NCI-H2196 (cell line): ENCODE data around the gene CPM.

Source experiments
- DNase-seq: peaks from one replicate; lab custom pipeline; 2025; ENCODE audit not compliant: unreplicated experiment; lab: John Stamatoyannopoulos, UW

CPM gene

DNA sequence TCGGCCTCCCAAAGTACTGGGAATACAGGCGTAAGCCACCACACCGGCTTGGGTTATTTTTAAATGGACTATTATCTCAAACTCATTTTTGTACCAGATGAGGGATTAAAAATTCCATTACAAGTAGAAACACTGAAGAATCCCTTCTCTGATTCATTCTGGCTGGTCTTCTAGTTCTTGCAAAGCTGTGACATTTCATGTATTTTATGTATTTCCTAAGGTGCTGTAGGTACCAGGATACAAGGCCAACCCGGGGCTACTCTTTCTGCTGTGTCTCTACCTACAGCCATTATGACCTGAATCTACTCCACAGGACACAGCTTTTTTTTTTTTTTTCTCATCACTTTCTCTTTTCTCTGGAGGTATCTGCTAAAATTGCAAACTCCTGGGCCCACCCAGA, 24.9 kb downstream of the CPM start:
- DNase-seq: no peak

DNA sequence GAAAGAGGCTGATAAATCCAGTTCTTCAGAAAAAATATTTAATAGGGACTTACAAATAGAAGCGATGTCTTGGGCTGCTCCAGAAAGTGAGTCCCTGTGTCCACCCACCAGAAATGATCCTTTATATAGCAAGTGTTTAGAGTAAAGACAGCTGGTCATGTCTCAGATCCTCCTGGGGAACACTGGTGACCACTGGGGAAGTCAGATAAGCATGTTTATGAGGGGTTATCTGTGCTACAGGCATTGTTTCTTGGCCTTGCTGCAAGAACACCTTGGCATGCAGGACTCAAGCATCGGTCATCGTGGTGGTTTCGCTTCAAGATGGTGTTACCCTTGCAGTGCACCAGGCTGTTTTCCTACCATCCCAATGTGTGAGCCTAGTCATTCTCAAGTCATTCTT, 27.2 kb downstream of the CPM start:
- DNase-seq: no peak

DNA sequence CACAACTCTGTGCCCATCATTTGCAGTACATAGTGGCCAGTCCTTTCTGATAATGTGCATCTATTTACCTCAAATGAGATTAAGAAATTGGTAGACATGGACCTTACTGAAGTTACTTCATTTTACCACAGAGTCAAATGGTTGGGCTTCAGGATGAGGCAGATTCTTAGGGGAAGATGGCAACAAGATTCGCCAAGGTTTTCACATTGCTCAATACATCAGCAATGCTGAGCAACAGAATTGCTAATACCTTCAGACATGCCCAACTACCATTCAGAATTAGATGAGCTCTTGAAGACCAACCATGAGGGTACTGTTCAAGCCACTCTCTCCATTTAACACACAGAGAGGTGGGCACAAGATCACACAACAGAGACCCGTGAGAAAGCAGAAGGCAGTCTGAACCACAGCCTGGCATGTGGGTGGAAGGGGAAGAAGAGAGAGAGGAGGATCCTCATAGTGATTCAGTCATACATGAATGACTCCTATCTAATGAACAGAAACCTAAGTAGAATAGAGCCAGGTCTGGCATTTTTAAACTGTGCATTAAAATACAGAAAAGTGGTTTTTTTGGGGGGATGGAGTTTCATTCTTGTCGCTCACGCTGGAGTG, 28.5 kb downstream of the CPM start:
- DNase-seq: no peak

- DNase-seq: no peak
Observed at GRCh38 chr12:68903511-68903910, 29.5 kb downstream of the CPM start.

DNA sequence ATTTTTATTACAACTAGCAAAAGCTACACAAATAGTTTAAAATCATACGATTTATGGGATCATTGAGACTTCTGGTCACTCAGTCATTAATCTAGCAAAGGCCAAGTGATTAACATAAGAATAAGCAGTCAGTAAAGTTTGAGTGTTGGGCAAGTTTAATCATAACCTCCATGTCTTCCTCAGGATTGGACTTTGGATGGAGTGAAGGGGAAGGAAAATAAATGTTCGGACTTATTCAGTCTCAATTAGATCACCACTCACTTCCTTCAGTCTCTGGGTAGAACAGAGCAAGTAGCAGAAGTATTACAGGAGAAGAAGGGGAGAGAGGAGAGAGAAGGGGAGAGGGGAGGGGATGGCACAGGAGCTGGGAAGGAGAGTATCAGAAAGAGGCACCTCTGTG, 31.4 kb downstream of the CPM start:
- no peak for DNase-seq

DNA sequence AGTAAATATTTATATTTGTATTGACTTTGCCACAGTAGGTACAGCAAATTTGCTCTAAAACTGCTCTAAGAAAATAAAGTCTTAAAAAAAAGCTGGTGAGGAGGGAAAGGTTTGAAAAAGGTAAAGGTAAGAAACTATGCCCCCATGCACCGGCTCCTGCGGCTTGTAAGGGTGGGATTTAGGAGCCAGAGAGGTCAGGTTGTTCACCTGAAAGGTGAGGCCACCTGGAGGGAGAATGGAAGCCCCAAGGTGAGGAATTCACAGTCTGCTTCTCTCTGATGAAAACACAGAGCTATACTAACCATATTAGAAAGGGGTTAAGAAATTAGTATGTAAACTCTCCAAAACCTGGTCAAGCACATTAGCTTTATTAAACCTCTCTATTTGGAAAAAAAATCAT, 31.8 kb downstream of the CPM start:
- DNase-seq: no peak

- DNase-seq: no peak
Observed at GRCh38 chr12:68900241-68900640, 32.7 kb downstream of the CPM start.

DNA sequence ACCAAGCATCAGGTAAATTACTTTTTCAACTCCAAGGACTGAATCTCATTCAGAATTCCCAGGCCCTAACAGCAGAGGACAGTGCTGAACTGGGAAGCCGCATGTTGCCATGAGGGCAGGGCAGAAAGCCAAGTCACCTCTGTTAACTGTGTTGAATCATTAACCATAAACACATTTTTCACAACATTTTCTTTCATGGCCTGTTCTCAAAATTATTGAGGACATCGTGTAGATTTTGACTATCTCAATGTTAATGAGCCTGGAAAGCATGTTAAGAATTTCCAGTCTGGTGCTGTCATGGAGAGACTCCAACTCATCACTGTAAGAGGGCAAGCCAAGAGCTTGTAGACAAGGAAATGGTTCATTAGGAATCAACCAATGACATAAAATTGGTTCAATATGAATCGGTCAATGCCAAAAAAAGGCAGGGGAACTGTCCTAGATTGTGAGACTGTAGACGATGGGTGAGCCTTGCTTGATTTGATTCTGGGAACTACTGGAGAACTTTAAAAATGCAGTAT, 33.7 kb downstream of the CPM start:
- DNase-seq: no peak

DNA sequence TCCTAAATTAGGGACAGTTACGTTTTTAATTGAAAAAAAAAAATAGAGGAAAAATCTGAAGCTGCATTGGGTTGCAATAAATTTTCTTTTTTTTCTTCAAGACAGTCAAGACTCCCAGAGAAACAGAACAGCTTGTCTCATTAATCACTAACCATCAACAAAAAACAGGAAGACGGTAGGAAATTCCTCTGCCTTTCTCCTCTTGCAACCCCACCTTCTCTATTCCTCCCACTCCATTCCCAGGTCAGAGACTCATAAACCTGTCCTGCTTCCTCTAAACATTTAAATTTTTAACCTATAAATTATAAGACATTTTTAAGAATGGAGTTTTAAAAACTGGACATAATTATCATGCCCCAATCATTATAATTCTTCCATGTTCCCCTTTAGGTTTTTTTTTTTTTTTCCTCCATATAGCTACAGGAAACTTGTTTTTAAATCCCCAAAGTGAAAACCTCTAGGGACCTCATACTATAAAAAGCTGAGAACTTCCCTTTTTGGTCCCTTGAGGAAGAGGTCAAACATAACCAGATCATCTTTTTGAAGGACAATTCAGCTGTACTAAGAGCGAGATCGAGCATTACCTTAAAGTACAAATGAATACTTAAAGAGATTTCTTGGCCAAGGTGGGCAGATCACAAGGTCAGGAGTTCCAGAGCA, 36.0 kb downstream of the CPM start:
- no peak for DNase-seq

- DNase-seq: no peak
Observed at GRCh38 chr12:68894276-68894855, 38.6 kb downstream of the CPM start.

- no peak for DNase-seq
Observed at GRCh38 chr12:68893741-68894140, 39.2 kb downstream of the CPM start.

DNA sequence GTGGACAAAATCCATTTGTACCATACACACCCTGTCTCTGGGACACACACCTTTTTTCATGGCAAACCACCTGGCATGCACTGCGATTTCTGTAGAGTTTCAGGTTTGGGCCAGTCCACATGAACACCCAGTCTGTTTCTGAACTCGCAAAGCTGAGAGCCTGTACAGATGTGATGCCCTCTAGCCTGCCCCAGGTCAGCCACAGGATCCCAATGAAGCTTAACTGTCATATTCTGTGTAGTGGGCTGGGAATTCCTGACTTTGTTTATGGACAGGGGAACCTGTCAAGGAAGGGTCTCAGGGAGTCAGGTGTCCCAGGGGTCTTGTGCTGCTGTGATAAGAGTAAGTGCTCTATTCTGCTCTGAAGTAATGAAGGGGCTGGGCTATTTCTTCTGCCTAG, 39.8 kb downstream of the CPM start:
- no peak for DNase-seq

GRCh38 chr12:68891141-68891540, 41.8 kb downstream of the CPM start:
- DNase-seq: no peak

DNA sequence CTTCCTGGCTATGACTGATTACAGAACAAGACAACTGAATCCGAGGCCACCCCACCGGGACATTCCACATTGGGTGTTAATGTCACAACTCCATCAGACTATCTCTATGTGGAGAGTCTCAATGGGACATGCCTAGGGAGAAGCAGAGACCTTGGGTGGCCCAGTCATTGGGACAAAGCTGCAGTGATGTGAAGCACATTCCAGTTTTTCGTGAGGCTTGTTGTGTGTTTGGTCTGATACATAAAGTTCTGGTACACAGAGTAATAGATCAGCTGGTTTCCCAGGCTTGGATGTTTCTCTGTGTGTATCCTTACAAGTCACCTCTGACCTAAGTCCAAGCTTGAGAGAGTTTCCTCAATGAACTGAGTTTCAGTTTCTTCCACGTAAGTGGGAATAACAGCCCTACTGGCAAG, 42.3 kb downstream of the CPM start:
- no peak for DNase-seq

- no peak for DNase-seq
Observed at GRCh38 chr12:68888243-68888642, 44.7 kb downstream of the CPM start.

- no peak for DNase-seq
Observed at GRCh38 chr12:68887641-68888040, 45.3 kb downstream of the CPM start.

DNA sequence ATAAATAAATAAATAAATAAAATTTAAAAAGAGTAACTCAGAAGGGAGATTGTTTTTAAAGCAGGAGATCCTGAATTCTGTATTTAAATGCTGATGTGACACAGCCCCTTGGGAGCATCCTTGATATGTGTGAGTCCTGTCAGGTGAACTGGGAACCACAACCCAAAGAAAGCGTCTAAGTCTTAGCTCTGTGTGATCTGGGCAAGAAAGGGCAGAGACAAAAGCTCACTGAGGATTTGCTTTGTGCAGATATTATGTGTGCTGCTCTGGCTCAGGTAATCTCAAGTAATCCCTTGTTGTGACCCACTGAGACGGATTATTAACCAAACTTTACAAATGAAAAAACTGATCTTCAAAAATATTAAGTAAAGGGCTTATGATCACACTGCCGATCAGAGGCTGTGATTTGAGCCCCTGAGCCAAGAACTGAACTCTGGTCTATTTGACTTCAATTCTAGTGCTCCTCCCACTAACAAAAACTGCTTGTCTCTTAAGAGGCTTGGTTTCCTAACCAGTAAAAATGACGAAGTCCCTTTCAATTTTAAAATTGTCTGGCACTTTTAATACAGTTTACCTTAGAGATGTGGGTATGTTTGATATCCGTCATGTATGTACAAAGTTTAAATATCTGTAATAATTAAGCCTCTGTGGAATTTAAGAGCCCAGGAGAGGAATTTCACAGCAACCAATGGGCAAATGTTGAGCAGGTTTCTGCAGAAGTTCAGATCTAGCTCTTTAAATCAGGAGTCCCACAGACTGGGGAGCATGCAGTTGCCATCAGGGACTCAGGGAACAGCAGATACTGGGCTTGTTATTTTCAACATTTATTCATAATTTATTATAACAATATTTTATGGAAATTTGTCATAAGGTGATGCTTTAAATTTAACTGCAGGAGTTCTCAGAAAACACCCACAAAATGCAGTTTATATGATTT, 46.1 kb downstream of the CPM start:
- no peak for DNase-seq

DNA sequence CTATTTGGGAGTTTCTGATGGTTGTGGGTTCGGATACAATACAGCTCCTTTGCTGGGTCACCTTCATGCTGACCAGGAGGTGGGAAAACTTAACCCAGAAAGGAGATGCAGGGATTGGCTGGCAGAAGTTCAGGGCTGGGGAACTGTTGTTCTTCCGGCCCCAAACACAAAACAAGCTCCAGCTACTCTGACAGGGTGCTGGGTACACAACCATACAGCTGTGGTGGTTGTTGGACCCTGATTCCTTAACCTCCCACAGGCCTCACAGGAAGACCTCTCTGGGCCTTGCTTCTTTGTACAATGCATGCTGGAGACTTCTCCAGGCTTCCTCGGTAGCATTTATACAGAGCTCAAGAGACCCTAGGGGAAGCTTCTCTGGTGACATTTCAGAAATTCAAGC, 47.6 kb downstream of the CPM start:
- no peak for DNase-seq

DNA sequence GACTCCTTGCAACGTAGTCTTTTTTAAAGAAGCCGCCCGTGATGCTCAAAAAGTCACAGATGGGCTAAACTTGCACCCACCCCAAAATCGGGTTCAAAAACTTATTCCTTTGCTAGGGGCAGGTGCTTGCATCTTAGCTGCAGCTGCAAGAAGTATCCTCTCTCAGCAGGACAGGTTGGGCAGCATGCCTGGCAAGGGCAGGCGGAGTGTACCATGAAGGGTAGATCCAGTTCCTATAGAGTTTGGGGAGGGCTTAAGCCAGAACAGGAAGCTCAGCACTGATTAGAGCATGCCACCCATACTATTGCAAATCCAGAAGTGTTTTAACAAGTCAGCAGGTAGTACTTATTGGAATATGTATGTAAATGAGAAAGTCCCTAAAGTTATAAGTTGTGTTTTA, 48.7 kb downstream of the CPM start:
- DNase-seq: no peak

DNA sequence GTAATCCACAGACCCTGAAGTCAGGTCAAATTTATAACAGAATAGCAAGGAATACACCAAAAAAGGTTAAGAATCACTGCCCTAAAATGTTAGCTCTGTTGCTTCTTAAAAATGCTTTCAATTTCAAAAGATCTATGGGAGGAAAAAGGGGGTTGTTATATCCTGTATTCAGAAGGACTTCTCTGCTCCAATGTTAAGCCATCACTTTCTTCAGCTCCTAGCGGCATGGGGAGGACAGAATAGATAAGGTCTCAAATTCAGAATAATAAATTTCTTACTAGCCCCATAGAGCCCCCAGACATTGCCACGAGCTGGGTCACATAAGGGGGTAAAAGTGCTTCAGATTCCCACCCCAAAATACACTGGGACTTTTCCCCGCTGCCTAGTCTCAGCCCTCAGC, 49.8 kb downstream of the CPM start:
- DNase-seq: no peak

DNA sequence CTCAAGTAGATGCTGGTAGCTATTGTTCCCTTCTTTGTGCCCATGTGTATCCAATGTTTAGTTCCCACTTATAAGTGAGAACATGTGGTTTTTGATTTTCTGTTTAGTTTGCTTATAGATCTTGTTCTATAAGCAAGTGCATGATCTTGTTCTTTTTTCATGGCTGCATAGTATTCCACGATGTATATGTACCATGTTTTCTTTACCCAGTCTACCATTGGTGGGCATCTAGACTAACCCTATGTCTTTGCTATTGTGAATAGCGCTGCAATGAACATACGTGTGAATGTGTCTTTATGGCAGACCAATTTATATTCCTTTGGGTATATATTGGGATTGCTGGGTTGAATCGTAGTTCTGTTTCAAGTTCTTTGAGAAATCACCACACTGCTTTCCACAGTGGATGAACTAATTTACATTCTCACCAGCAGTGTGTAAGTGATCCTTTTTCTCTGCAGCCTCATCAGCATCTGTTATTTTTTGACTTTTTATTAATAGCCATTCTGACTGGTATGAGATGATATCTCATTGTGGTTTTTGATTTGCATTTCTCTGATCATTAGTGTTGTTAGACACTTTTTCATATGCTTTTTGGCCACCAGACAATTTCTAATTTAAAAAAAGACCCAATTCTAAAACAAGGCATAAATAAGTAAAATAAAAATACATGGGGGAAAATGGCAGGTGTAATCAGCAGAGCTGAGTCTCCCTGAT, 50.6 kb downstream of the CPM start:
- DNase-seq: no peak
